22Rv1 (cell line): ENCODE data around the gene CHST15.

Experiments used
- CTCF ChIP-seq: fragments of 450-650 bp; IDR thresholded peaks from 2 replicates; pipeline ENCODE4 v1.5.1; 2017; ENCODE audit warnings: mild to moderate bottlenecking
- ZFX ChIP-seq: fragments of 450-650 bp; IDR thresholded peaks from 2 replicates; pipeline ENCODE4 v1.6.1; 2017; ENCODE audit warnings: antibody characterized with exemption, borderline replicate concordance

GRCh38 chr10:124101351-124101750 is 8.0 kb upstream of the CHST15 start:
- no peak for TF ChIP-seq CTCF
- no peak for TF ChIP-seq ZFX
